HG03565 (cell line): ENCODE measurements around the gene SERPINB2.
"Not testable (repeated sequence)": the region's sequence is repeated elsewhere in the genome, so short reads cannot be mapped to it uniquely, and the experiment has no call there.

ENCODE experiments used
- ATAC-seq: cut with Tn5 transposase; IDR thresholded peaks from one replicate; pipeline ENCODE4 v1.9.1; 2021; ENCODE audit warnings: mild to moderate bottlenecking, moderate library complexity; ENCODE audit not compliant: unreplicated experiment

The SERPINB2 gene

GRCh38 chr18:63888470-63889190, 1.1 kb downstream of the SERPINB2 start:
- ATAC-seq = no peak

- ATAC-seq = no peak
Observed at GRCh38 chr18:63889626-63890025, 2.1 kb downstream of the SERPINB2 start.

DNA sequence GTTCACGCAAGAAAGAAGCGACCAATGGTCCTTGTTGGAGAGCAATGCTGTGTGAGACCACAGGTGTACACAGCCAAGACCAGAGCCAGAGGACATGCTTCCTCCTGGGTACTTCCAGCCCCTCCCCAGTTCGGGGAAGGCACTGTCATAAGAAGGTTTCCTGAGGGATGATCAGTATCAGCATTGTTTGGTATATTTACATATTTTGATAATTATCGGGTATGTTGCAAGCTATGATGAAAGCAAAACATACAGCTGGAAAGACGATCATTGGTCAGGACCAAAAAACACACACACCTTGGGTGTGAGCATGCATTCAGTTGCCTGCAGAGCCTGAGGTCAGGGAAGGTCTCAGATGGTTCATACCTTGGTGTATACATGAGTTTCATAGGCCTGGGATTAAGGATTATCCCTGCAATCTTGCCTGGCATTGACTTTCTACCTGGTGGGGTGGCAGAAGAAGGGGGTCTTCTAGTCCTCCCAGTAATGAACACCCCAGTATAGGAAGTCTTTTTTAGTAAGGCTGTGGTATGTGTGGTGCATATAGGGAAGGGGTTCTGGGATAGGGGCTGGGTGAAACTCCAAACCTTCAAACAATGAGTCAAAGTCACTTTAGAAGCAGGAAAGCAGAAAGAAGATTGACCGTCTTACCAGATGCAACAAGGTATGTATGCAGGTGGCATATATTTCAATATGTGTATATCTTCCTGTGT, 2.9 kb downstream of the SERPINB2 start:
- ATAC-seq = no peak

DNA sequence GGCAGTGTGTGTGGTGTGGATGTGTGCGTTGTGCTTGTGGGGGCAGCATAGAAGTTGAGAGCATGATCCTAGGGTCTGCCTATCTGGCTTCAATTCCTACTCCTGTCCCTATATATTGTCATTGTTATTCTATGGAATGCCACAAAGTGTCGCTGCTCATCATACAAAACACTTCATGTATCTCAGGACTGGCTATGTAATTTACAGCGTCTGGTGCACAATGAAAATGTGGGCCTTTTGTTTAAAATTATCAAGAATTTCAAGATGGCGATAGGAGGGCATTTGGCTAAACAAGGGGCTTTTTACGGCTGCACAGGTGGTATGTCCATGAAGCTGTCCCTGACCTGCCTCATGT, 3.4 kb downstream of the SERPINB2 start:
- ATAC-seq = no peak

- ATAC-seq = no peak
Observed at GRCh38 chr18:63892566-63892965, 5.1 kb downstream of the SERPINB2 start.

DNA sequence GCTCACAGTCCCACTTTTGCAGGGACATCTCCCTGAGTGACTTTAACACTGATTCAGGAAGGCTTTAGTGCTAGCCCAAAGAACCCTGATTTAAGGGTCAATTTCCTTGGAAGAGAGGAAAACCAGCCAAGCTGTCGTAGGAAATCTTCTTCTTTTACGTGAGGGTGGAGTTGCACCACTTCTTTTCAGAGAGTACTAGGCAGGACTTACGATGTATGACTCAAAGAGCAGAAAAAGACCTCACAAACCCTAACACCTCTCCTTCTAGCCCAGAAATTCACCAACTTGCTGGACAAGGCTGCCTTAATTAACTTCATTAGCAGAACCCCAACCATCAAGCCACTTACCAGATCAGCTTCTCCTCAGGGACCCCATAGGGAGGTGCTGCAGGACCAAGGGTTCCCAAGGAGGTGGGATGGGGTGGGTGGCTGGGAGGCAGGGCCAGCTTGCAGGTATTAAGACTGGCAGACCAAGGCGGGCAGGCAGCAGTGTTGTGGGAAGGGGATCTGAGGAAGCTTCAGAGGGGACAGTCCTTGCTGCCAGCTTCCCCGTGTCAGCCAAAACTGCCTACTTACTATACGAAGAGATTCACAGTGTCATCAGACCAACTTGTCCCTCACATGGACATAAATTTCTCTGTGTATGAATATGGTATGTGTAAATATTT, 6.7 kb downstream of the SERPINB2 start:
- no peak for ATAC-seq

GRCh38 chr18:63895190-63895589, 7.7 kb downstream of the SERPINB2 start:
- no peak for ATAC-seq

- ATAC-seq = no peak
Observed at GRCh38 chr18:63897072-63897471, 9.6 kb downstream of the SERPINB2 start.

DNA sequence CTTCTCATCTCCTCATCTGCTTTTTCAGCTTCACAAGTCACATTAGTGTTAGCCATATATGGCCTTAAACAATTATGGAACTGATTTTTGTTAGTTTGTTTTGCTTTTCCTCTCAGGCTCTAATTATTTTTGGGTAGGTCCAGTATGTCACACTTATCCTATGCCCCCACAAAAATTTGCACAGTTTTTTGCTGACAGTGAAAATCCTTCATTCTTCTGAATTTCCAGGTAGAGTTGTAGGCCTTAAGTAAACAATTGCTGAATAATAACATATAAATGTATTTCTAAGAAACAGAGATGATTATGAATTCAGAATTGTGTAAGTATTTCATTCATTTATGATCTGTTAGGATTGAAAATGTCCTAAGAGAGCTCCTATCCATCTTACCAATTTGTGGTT, 11.7 kb downstream of the SERPINB2 start:
- ATAC-seq = no peak

- no peak for ATAC-seq
Observed at GRCh38 chr18:63903851-63904570, 16.5 kb downstream of the SERPINB2 start.

DNA sequence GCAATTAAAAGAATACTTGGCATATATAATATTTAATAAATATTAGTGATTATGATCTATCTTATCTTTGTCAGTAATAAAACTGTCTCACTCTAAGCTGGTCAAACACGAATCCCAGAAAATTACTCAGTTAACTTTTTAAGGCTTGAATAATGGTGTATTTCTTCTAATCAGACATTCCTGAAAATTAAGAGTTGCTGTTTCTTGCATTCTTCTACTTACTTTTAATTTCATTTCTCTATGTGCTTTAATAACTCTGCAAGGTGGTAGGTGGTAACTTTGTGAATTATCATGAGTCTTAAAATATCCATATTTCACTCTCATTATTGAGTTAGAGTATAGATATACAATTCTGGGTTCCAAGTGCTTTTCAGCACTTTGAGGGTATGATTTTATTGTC, 17.2 kb downstream of the SERPINB2 start:
- ATAC-seq = no peak

- no peak for ATAC-seq
Observed at GRCh38 chr18:63905361-63905760, 17.9 kb downstream of the SERPINB2 start.

DNA sequence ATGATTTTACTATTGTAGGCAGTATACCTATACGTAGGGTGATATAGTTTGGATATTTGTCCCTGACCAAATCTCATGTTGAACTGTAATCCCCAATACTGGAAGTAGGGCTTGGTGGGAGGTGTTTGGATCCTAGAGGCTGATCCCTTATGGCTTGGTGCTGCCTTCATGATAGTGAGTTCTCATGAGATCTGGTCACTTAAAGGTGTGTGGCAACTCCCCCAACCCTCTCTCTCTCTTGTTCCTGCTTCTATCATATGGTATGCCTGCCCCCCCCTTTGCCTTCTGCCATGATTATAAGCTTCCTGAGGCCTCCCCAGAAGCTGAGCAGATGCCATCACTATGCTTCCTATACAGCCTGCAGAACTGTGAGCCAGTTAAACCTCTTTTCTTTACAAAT, 18.6 kb downstream of the SERPINB2 start:
- no peak for ATAC-seq

DNA sequence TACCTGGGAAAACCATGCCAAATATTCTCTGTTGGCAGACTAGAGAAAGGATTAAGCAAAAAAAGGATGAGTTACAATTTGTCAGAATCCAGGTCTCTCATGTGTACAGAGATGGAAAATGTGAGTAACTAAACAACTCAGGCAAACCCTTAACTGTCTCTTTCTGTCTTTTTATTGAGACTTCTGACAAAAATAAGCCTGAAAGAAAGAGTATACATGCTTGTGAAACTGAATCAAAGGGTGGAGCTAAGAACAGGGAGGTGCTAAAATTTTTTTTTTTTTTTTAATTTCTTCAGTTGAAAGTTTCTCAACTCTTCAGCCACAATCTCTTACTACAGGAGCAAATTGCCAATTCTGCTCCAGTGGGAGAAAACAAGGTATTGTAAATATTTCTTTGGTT, 20.2 kb downstream of the SERPINB2 start, which contains the start of gene SERPINB10:
Gene SERPINB10 (plus strand): TSS at position 295 of the 400 bp plus-strand sequence. CDS start 7,553 bp downstream, outside the sequence.
- peak; percentile 59 for ATAC-seq

- ATAC-seq = no peak
Observed at GRCh38 chr18:63908858-63909257, 21.4 kb downstream of the SERPINB2 start.

- ATAC-seq = peak; percentile 45
Observed at GRCh38 chr18:63909870-63910269, 22.4 kb downstream of the SERPINB2 start.

- no peak for ATAC-seq
Observed at GRCh38 chr18:63917817-63918216, 30.3 kb downstream of the SERPINB2 start.

- no peak for ATAC-seq
Observed at GRCh38 chr18:63922049-63922448, 34.5 kb downstream of the SERPINB2 start.

- ATAC-seq = no peak
Observed at GRCh38 chr18:63924551-63924950, 37.0 kb downstream of the SERPINB2 start.

- ATAC-seq = no peak
Observed at GRCh38 chr18:63928331-63928730, 40.8 kb downstream of the SERPINB2 start.

DNA sequence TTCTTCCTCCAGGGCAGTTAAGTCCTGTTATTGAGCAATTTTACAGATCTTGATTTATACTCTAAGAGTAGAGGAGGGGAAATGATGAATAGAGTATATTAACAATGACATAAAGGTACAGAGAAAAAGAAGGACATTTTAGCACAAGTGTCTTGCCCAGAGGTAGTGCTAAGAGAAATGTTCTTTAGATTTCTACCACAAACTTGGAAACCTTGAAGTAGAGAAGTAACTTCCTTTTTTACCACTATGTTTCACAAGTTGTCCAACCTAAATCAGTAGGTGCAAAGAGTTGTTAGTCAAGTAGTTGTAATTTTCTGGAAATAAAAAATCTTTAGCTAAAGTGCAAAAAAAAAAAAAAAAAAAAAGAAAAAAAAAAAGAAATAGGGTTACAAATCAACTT, 41.9 kb downstream of the SERPINB2 start:
- not testable (repeated sequence) for ATAC-seq
